Measurements from ENCODE around the gene CNR2.

Gene CNR2

DNA sequence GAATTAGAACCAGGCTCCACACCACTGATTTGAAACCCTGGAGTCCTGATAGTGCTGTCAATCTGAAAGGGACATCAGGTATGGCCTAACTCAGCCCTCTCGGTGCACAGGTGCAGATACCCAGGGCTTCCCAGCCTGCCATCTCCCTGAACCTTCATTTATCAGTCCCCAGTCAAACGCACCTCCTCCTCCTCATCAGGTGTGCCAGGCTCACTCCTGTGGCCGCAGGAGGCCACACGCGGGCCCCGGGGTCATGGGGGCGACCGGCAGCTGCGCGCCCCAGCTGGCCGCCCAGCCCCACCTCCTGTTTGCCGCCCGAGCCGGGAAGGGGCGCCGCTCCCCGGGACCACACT lies 45.6 kb downstream of the CNR2 start:
- TF ChIP-seq ZFP3 (CRISPR knock-in tag; IDR thresholded peaks at IDR 0.05) (no peak), ISL1 (CRISPR knock-in tag; IDR thresholded peaks at IDR 0.05) (no peak), ZNF70 (CRISPR knock-in tag; IDR thresholded peaks at IDR 0.05) (no peak), TOX (CRISPR knock-in tag; IDR thresholded peaks at IDR 0.05; ENCODE audit: borderline replicate concordance) (no peak), SNAI2 (CRISPR knock-in tag; IDR thresholded peaks at IDR 0.05) (no peak), RARB (CRISPR knock-in tag; IDR thresholded peaks at IDR 0.05) (no peak), OSR1 (CRISPR knock-in tag; IDR thresholded peaks at IDR 0.05) (no peak), ZNF8 (CRISPR knock-in tag; IDR thresholded peaks at IDR 0.05) (no peak), ARNTL (CRISPR knock-in tag; IDR thresholded peaks at IDR 0.05; ENCODE audit: borderline replicate concordance, low read depth) (no peak), ZNF565 (CRISPR knock-in tag; conservative IDR thresholded peaks at IDR 0.05; ENCODE audit: low read depth) (no peak), ZFP30 (CRISPR knock-in tag; IDR thresholded peaks at IDR 0.05) (no peak), ESRRG (CRISPR knock-in tag; IDR thresholded peaks at IDR 0.05) (no peak), BACH2 (CRISPR knock-in tag; IDR thresholded peaks at IDR 0.05; ENCODE audit: borderline replicate concordance) (no peak)
- TF ChIP-seq, protein P1, sequence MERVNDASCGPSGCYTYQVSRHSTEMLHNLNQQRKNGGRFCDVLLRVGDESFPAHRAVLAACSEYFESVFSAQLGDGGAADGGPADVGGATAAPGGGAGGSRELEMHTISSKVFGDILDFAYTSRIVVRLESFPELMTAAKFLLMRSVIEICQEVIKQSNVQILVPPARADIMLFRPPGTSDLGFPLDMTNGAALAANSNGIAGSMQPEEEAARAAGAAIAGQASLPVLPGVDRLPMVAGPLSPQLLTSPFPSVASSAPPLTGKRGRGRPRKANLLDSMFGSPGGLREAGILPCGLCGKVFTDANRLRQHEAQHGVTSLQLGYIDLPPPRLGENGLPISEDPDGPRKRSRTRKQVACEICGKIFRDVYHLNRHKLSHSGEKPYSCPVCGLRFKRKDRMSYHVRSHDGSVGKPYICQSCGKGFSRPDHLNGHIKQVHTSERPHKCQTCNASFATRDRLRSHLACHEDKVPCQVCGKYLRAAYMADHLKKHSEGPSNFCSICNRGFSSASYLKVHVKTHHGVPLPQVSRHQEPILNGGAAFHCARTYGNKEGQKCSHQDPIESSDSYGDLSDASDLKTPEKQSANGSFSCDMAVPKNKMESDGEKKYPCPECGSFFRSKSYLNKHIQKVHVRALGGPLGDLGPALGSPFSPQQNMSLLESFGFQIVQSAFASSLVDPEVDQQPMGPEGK (CRISPR knock-in tag; IDR thresholded peaks at IDR 0.05; ENCODE audit: borderline replicate concordance): no peak
- no peak for ATAC-seq

DNA sequence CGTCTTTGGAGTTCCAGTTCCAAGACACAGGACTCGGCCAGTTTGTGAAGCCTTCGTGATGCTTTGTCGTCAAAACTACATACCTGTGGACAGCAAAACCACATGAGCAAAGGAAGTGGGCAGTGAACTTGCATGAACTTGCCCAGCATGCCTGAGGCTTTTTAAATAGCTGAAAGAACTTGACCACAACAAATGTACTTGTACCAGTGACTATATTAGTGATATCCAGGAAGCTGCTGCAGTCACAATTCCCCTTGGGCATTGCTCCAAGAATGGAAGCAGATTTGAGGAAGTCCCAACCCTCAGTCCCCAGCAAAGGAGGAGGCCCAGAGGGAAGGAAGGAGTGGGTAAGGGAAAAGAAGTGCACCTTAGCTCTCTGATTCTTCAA lies 47.6 kb downstream of the CNR2 start:
- no peak for ATAC-seq
- TF ChIP-seq ZFP3 (CRISPR knock-in tag; IDR thresholded peaks at IDR 0.05): no peak
- TF ChIP-seq, protein P2, sequence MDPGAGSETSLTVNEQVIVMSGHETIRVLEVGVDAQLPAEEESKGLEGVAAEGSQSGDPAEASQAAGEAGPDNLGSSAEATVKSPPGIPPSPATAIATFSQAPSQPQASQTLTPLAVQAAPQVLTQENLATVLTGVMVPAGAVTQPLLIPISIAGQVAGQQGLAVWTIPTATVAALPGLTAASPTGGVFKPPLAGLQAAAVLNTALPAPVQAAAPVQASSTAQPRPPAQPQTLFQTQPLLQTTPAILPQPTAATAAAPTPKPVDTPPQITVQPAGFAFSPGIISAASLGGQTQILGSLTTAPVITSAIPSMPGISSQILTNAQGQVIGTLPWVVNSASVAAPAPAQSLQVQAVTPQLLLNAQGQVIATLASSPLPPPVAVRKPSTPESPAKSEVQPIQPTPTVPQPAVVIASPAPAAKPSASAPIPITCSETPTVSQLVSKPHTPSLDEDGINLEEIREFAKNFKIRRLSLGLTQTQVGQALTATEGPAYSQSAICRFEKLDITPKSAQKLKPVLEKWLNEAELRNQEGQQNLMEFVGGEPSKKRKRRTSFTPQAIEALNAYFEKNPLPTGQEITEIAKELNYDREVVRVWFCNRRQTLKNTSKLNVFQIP (CRISPR knock-in tag; IDR thresholded peaks at IDR 0.05; ENCODE audit: borderline replicate concordance, low read depth): no peak
- TF ChIP-seq GLIS3 (CRISPR knock-in tag; IDR thresholded peaks at IDR 0.05): no peak
- TF ChIP-seq ZFP30 (CRISPR knock-in tag; IDR thresholded peaks at IDR 0.05): no peak
- TF ChIP-seq ZNF565 (CRISPR knock-in tag; conservative IDR thresholded peaks at IDR 0.05; ENCODE audit: low read depth): no peak
- TF ChIP-seq, protein P3, sequence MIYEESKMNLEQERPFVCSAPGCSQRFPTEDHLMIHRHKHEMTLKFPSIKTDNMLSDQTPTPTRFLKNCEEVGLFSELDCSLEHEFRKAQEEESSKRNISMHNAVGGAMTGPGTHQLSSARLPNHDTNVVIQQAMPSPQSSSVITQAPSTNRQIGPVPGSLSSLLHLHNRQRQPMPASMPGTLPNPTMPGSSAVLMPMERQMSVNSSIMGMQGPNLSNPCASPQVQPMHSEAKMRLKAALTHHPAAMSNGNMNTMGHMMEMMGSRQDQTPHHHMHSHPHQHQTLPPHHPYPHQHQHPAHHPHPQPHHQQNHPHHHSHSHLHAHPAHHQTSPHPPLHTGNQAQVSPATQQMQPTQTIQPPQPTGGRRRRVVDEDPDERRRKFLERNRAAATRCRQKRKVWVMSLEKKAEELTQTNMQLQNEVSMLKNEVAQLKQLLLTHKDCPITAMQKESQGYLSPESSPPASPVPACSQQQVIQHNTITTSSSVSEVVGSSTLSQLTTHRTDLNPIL (CRISPR knock-in tag; IDR thresholded peaks at IDR 0.05; ENCODE audit: low read depth): no peak
- no peak for TF ChIP-seq TOX (CRISPR knock-in tag; IDR thresholded peaks at IDR 0.05; ENCODE audit: borderline replicate concordance)
- TF ChIP-seq ESRRG (CRISPR knock-in tag; IDR thresholded peaks at IDR 0.05): no peak
- TF ChIP-seq, protein P4, sequence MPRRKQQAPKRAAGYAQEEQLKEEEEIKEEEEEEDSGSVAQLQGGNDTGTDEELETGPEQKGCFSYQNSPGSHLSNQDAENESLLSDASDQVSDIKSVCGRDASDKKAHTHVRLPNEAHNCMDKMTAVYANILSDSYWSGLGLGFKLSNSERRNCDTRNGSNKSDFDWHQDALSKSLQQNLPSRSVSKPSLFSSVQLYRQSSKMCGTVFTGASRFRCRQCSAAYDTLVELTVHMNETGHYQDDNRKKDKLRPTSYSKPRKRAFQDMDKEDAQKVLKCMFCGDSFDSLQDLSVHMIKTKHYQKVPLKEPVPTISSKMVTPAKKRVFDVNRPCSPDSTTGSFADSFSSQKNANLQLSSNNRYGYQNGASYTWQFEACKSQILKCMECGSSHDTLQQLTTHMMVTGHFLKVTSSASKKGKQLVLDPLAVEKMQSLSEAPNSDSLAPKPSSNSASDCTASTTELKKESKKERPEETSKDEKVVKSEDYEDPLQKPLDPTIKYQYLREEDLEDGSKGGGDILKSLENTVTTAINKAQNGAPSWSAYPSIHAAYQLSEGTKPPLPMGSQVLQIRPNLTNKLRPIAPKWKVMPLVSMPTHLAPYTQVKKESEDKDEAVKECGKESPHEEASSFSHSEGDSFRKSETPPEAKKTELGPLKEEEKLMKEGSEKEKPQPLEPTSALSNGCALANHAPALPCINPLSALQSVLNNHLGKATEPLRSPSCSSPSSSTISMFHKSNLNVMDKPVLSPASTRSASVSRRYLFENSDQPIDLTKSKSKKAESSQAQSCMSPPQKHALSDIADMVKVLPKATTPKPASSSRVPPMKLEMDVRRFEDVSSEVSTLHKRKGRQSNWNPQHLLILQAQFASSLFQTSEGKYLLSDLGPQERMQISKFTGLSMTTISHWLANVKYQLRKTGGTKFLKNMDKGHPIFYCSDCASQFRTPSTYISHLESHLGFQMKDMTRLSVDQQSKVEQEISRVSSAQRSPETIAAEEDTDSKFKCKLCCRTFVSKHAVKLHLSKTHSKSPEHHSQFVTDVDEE (CRISPR knock-in tag; IDR thresholded peaks at IDR 0.05): no peak
- no peak for TF ChIP-seq PPARA (CRISPR knock-in tag; IDR thresholded peaks at IDR 0.05; ENCODE audit: borderline replicate concordance)
- TF ChIP-seq, protein P5, sequence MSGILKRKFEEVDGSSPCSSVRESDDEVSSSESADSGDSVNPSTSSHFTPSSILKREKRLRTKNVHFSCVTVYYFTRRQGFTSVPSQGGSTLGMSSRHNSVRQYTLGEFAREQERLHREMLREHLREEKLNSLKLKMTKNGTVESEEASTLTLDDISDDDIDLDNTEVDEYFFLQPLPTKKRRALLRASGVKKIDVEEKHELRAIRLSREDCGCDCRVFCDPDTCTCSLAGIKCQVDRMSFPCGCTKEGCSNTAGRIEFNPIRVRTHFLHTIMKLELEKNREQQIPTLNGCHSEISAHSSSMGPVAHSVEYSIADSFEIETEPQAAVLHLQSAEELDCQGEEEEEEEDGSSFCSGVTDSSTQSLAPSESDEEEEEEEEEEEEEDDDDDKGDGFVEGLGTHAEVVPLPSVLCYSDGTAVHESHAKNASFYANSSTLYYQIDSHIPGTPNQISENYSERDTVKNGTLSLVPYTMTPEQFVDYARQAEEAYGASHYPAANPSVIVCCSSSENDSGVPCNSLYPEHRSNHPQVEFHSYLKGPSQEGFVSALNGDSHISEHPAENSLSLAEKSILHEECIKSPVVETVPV (CRISPR knock-in tag; IDR thresholded peaks at IDR 0.05): no peak
- TF ChIP-seq OSR1 (CRISPR knock-in tag; IDR thresholded peaks at IDR 0.05): no peak
- no peak for TF ChIP-seq ZC3H10 (CRISPR knock-in tag; IDR thresholded peaks at IDR 0.05)
- TF ChIP-seq BACH2 (CRISPR knock-in tag; IDR thresholded peaks at IDR 0.05; ENCODE audit: borderline replicate concordance): no peak
- TF ChIP-seq ZNF70 (CRISPR knock-in tag; IDR thresholded peaks at IDR 0.05): no peak
- no peak for TF ChIP-seq CSDC2 (CRISPR knock-in tag; IDR thresholded peaks at IDR 0.05)
- TF ChIP-seq ZNF8 (CRISPR knock-in tag; IDR thresholded peaks at IDR 0.05): no peak
- TF ChIP-seq, protein P1 (CRISPR knock-in tag; IDR thresholded peaks at IDR 0.05; ENCODE audit: borderline replicate concordance): no peak
- TF ChIP-seq TCF4 (CRISPR knock-in tag; IDR thresholded peaks at IDR 0.05; ENCODE audit: borderline replicate concordance): no peak

Data from SK-N-SH treated with all-trans-retinoic acid at 6 μM for 48 hours (cell line).